HTERT RPE-1 (cell line): Measurements from ENCODE around the gene ZNF213.

Experiments
- in situ Hi-C: fragments of 300-500 bp; cut with MboI; formaldehyde crosslinking; loops from 4 replicates; pipeline ENCODE4 v1.14.3; 2020; ENCODE audit warnings: low sequenced_read_pairs

ZNF213 gene

GRCh38 chr16:3190949-3191353 is 56.1 kb downstream of the ZNF213 start:
- in situ Hi-C loops = no loop called here
